ENCODE data around the gene ZMIZ1. TPM values are rescaled to one million over a fixed set of nuclear protein-coding genes. Genes with fewer than 3 reads are reported as not detected.

The ZMIZ1 gene
- total and polyA plus RNA-seq, 8 donors, result 63.1 to 87.2 (median 76.8) TPM

- peak; percentile 57 for ATAC-seq
- intact Hi-C loops (cut with DNase I), result loop anchor here in 1 of 2 donors (10.0 kb wide), 2 partner anchors 892 to 1152 kb away; no protein-coding TSS in a partner anchor
- DNase-seq, result peak in 3 of 4 donors; percentile 70 to 95 (median 73)
- peak; percentile 96 to 98 for TF ChIP-seq CTCF (IDR thresholded peaks at IDR 0.05)
- H3K27me3 ChIP-seq, result no peaks in the 10 kb centered on the region
- peaks cover 0 to 8% of the 10 kb centered on the region in 2 donors for H3K36me3 ChIP-seq
- no peaks in the 10 kb centered on the region for H3K9me3 ChIP-seq
- H3K4me1 ChIP-seq, result peaks cover 8 to 30% of the 10 kb centered on the region in 2 donors
- H3K27ac ChIP-seq, result no peak overlapping the region
- H3K4me3 ChIP-seq, result no peak overlapping the region
Measured at GRCh38 chr10:79196470-79197461, 128.0 kb downstream of the ZMIZ1 start.

- no peak overlapping the region for H3K4me3 ChIP-seq
- ATAC-seq (no peak), DNase-seq (no peak)
- intact Hi-C loops (cut with DNase I), result loop anchor here in 1 of 2 donors (10.0 kb wide), 2 partner anchors 893 to 1153 kb away; no protein-coding TSS in a partner anchor
- peaks cover 8 to 24% of the 10 kb centered on the region in 2 donors for H3K4me1 ChIP-seq
- H3K27ac ChIP-seq, result no peak overlapping the region
- no peaks in the 10 kb centered on the region for H3K9me3 ChIP-seq
- H3K36me3 ChIP-seq, result peaks cover 0 to 15% of the 10 kb centered on the region in 2 donors
- no peak for TF ChIP-seq CTCF (IDR thresholded peaks at IDR 0.05)
- no peaks in the 10 kb centered on the region for H3K27me3 ChIP-seq
Measured at GRCh38 chr10:79197558-79197957, 128.8 kb downstream of the ZMIZ1 start.

- Histone ChIP-seq H3K4me3 (no peak overlapping the region), H3K4me1 (peaks cover 0 to 9% of the 10 kb centered on the region in 2 donors), H3K9me3 (no peaks in the 10 kb centered on the region), H3K27me3 (no peaks in the 10 kb centered on the region), H3K27ac (no peak overlapping the region), H3K36me3 (peaks cover 0 to 43% of the 10 kb centered on the region in 2 donors)
- intact Hi-C loops (cut with DNase I), result no loop called here
- DNase-seq, result peak in 1 of 4 donors; percentile 33
- no peak for ATAC-seq
- TF ChIP-seq CTCF (IDR thresholded peaks at IDR 0.05), result no peak
Measured at GRCh38 chr10:79200346-79200745, 131.6 kb downstream of the ZMIZ1 start.

GRCh38 chr10:79201706-79202105 lies 132.9 kb downstream of the ZMIZ1 start:
- H3K4me3 ChIP-seq, result no peak overlapping the region
- H3K4me1 ChIP-seq, result peaks cover 0 to 7% of the 10 kb centered on the region in 2 donors
- DNase-seq, result no peak
- no peak for TF ChIP-seq CTCF (IDR thresholded peaks at IDR 0.05)
- no peaks in the 10 kb centered on the region for H3K9me3 ChIP-seq
- intact Hi-C loops (cut with DNase I), result no loop called here
- peaks cover 0 to 57% of the 10 kb centered on the region in 2 donors for H3K36me3 ChIP-seq
- H3K27ac ChIP-seq, result no peak overlapping the region
- no peak for ATAC-seq
- H3K27me3 ChIP-seq, result no peaks in the 10 kb centered on the region

Measured in left lung (tissue), 10 donors.